ENCODE measurements around the gene TMEM131L.

The TMEM131L gene

GRCh38 chr4:153520227-153520626 is 54.1 kb downstream of the TMEM131L start:
- TF ChIP-seq CTCF (IDR thresholded peaks at IDR 0.05; ENCODE audit: low read depth, low read length, missing control alignments) = no peak
- H3K4me3 ChIP-seq (replicated peaks; ENCODE audit: low read depth, low read length) = no peak overlapping the region
- DNase-seq (ENCODE audit: extremely low read depth, low read depth) = no peak

- no peak overlapping the region for H3K4me3 ChIP-seq (replicated peaks; ENCODE audit: low read depth, low read length)
These were observed 54.7 kb downstream of the TMEM131L start for GRCh38 chr4:153520801-153521329.

GRCh38 chr4:153521478-153521877 is 55.3 kb downstream of the TMEM131L start:
- no peak for TF ChIP-seq CTCF (IDR thresholded peaks at IDR 0.05; ENCODE audit: low read depth, low read length, missing control alignments)
- no peak for DNase-seq (ENCODE audit: extremely low read depth, low read depth)
- no peak overlapping the region for H3K4me3 ChIP-seq (replicated peaks; ENCODE audit: low read depth, low read length)

More at GRCh38 chr4:153520801-153521329, 54.7 kb downstream of the TMEM131L start:
- no peak for DNase-seq (ENCODE audit: extremely low read depth, low read depth)
- TF ChIP-seq CTCF (IDR thresholded peaks at IDR 0.05; ENCODE audit: low read depth, low read length, missing control alignments) = no peak

GRCh38 chr4:153521999-153522801 is 56.0 kb downstream of the TMEM131L start:
- no peak for TF ChIP-seq CTCF (IDR thresholded peaks at IDR 0.05; ENCODE audit: low read depth, low read length, missing control alignments)
- no peak for DNase-seq (ENCODE audit: extremely low read depth, low read depth)
- no peak overlapping the region for H3K4me3 ChIP-seq (replicated peaks; ENCODE audit: low read depth, low read length)

- no peak for DNase-seq (ENCODE audit: extremely low read depth, low read depth)
- no peak overlapping the region for H3K4me3 ChIP-seq (replicated peaks; ENCODE audit: low read depth, low read length)
- no peak for TF ChIP-seq CTCF (IDR thresholded peaks at IDR 0.05; ENCODE audit: low read depth, low read length, missing control alignments)
These were observed 56.6 kb downstream of the TMEM131L start for GRCh38 chr4:153522802-153523094.

GRCh38 chr4:153523164-153523796 is 57.1 kb downstream of the TMEM131L start:
- no peak for TF ChIP-seq CTCF (IDR thresholded peaks at IDR 0.05; ENCODE audit: low read depth, low read length, missing control alignments)
- DNase-seq (ENCODE audit: extremely low read depth, low read depth) = no peak
- no peak overlapping the region for H3K4me3 ChIP-seq (replicated peaks; ENCODE audit: low read depth, low read length)
